Stimulated activated CD8-positive, alpha-beta memory T cell treated with anti-CD3 and anti-CD28 coated beads, Interleukin-7, amount 100 ng/mL, for 24 hours (primary cell): Measurements from ENCODE around the gene NNT.
"Not testable (repeated sequence)": the region's sequence is repeated elsewhere in the genome, so short reads cannot be mapped to it uniquely, and the experiment has no call there.

ENCODE experiments used
- DNase-seq: peaks from one replicate; pipeline ENCODE4 v3.0.0-alpha.2; 2020; ENCODE audit warnings: low read depth

NNT gene

GRCh38 chr5:43631182-43631910 lies 28.4 kb downstream of the NNT start:
- DNase-seq = no peak

GRCh38 chr5:43634621-43635020 lies 31.6 kb downstream of the NNT start:
- no peak for DNase-seq

- DNase-seq = no peak
Observed at GRCh38 chr5:43635374-43635773, 32.4 kb downstream of the NNT start.

- DNase-seq = no peak
Observed at GRCh38 chr5:43636076-43636475, 33.1 kb downstream of the NNT start.

GRCh38 chr5:43637416-43637815 lies 34.4 kb downstream of the NNT start:
- DNase-seq = no peak

- no peak for DNase-seq
Observed at GRCh38 chr5:43638107-43638506, 35.1 kb downstream of the NNT start.

- DNase-seq = no peak
Observed at GRCh38 chr5:43638546-43638945, 35.6 kb downstream of the NNT start.

GRCh38 chr5:43639566-43639965 lies 36.6 kb downstream of the NNT start:
- DNase-seq = no peak

GRCh38 chr5:43642428-43642827 lies 39.4 kb downstream of the NNT start:
- no peak for DNase-seq

- no peak for DNase-seq
Observed at GRCh38 chr5:43643327-43643726, 40.3 kb downstream of the NNT start.

- DNase-seq = no peak
Observed at GRCh38 chr5:43643750-43644149, 40.8 kb downstream of the NNT start.

- no peak for DNase-seq
Observed at GRCh38 chr5:43646992-43647391, 44.0 kb downstream of the NNT start.

- DNase-seq = no peak
Observed at GRCh38 chr5:43647789-43648188, 44.8 kb downstream of the NNT start.

- DNase-seq = no peak
Observed at GRCh38 chr5:43648499-43649124, 45.6 kb downstream of the NNT start.

- no peak for DNase-seq
Observed at GRCh38 chr5:43649256-43649655, 46.3 kb downstream of the NNT start.

GRCh38 chr5:43652537-43653302 lies 49.7 kb downstream of the NNT start:
- no peak for DNase-seq

GRCh38 chr5:43658509-43658908 lies 55.5 kb downstream of the NNT start:
- no peak for DNase-seq

- no peak for DNase-seq
Observed at GRCh38 chr5:43659075-43659474, 56.1 kb downstream of the NNT start.

- DNase-seq = no peak
Observed at GRCh38 chr5:43661102-43661501, 58.1 kb downstream of the NNT start.

- DNase-seq = no peak
Observed at GRCh38 chr5:43663916-43664315, 60.9 kb downstream of the NNT start.

- no peak for DNase-seq
Observed at GRCh38 chr5:43664501-43665040, 61.6 kb downstream of the NNT start.

- DNase-seq = not testable (repeated sequence)
Observed at GRCh38 chr5:43665749-43666148, 62.8 kb downstream of the NNT start.

GRCh38 chr5:43666728-43667127 lies 63.7 kb downstream of the NNT start:
- not testable (repeated sequence) for DNase-seq
